PC-3 (cell line): ENCODE measurements around the gene PLCB2. TPM values are rescaled to one million over a fixed set of nuclear protein-coding genes. Genes with fewer than 3 reads are reported as not detected.
A peak's percentile ranks its signal among the peaks of the same experiment; 100 is the strongest.

Source experiments
- ATAC-seq: fragments of 200-7000 bp; cut with Tn5 transposase; 2 replicates; pipeline ENCODE4 v1.9.1; 2020; ENCODE audit warnings: mild to moderate bottlenecking, moderate library complexity
- BruUV-seq: library from RNA; stranded (reverse); fragments of 400-500 nt; replicated peaks from 2 replicates; lab custom pipeline; 2021; lab: Mats Ljungman, UMichigan
- CTCF ChIA-PET: fragments of 300-600 bp; sonication (Branson Sonifier 250); formaldehyde crosslinking; loops from one replicate; lab custom pipeline; 2022; ENCODE audit warnings: antibody characterized with exemption; lab: Charles Lee
- POLR2A ChIA-PET: fragments of 300-600 bp; sonication (Branson Sonifier 250); formaldehyde crosslinking; loops from one replicate; lab custom pipeline; 2022; ENCODE audit warnings: antibody characterized with exemption; ENCODE audit not compliant: unreplicated experiment; lab: Charles Lee
- DNase-seq: peaks from one replicate; pipeline ENCODE4 v3.0.0-alpha.2; 2015
- H2AFZ ChIP-seq: fragments of 300-600 bp; sonication (generic); 2 replicates; pipeline ENCODE4 v1.6.0; 2016; ENCODE audit warnings: antibody characterized with exemption, low read length
- H3F3A ChIP-seq: fragments of 300-600 bp; sonication (generic); one replicate; pipeline ENCODE4 v1.6.0; 2017; ENCODE audit warnings: antibody characterized with exemption, low read length, control low read depth, mild to moderate bottlenecking; ENCODE audit not compliant: unreplicated experiment
- H3K27ac ChIP-seq: fragments of 300-600 bp; sonication (generic); 2 replicates; pipeline ENCODE4 v1.5.1; 2016; ENCODE audit warnings: mild to moderate bottlenecking, low read length
- H3K27me3 ChIP-seq: fragments of 300-600 bp; sonication (generic); 2 replicates; pipeline ENCODE4 v1.6.1; 2016; ENCODE audit warnings: low read length, mixed read lengths
- H3K36me3 ChIP-seq: fragments of 300-600 bp; sonication (generic); 2 replicates; pipeline ENCODE4 v1.6.1; 2016; ENCODE audit warnings: low read depth, mixed run types, low read length, mixed read lengths
- H3K4me1 ChIP-seq: fragments of 300-600 bp; sonication (generic); 2 replicates; pipeline ENCODE4 v1.5.1; 2016; ENCODE audit warnings: low read length; ENCODE audit not compliant: insufficient read depth
- H3K4me2 ChIP-seq: fragments of 300-600 bp; sonication (generic); 2 replicates; pipeline ENCODE4 v1.6.0; 2016; ENCODE audit warnings: low read length
- H3K4me3 ChIP-seq: fragments of 300-600 bp; sonication (generic); 2 replicates; pipeline ENCODE4 v1.5.1; 2016; ENCODE audit warnings: mild to moderate bottlenecking, low read length, mixed read lengths
- H3K79me2 ChIP-seq: fragments of 300-600 bp; sonication (generic); 2 replicates; pipeline ENCODE4 v1.6.1; 2017; ENCODE audit warnings: low read length, mixed read lengths
- H3K9ac ChIP-seq: fragments of 300-600 bp; sonication (generic); 2 replicates; pipeline ENCODE4 v1.6.0; 2016; ENCODE audit warnings: mild to moderate bottlenecking, low read length
- H3K9me2 ChIP-seq: fragments of 300-600 bp; sonication (generic); replicated peaks from 2 replicates; pipeline ENCODE4 v1.6.1; 2016; ENCODE audit warnings: mixed run types, low read length, mixed read lengths
- H3K9me3 ChIP-seq: fragments of 300-600 bp; sonication (generic); 2 replicates; pipeline ENCODE4 v1.6.1; 2016; ENCODE audit warnings: low read length, mixed read lengths
- H4K20me1 ChIP-seq: fragments of 300-600 bp; sonication (generic); 2 replicates; pipeline ENCODE4 v1.6.1; 2016; ENCODE audit warnings: low read length, mixed read lengths
- CTCF ChIP-seq: fragments of 300-600 bp; sonication (generic); conservative IDR thresholded peaks from 2 replicates; pipeline ENCODE4 v1.5.1; 2017; ENCODE audit warnings: antibody characterized with exemption, low read depth, mild to moderate bottlenecking, low read length
- EZH2 ChIP-seq: fragments of 300-600 bp; sonication (generic); IDR thresholded peaks from one replicate; pipeline ENCODE4 v1.6.1; 2017; ENCODE audit warnings: antibody characterized with exemption, mild to moderate bottlenecking, low read length; ENCODE audit not compliant: unreplicated experiment
- EZH2phosphoT487 ChIP-seq: fragments of 300-600 bp; sonication (generic); IDR thresholded peaks from 2 replicates; pipeline ENCODE4 v1.6.1; 2018; ENCODE audit warnings: mild to moderate bottlenecking, antibody characterized with exemption, low read length, borderline replicate concordance
- intact Hi-C: fragments of 100-400 bp; cut with micrococcal nuclease; formaldehyde crosslinking; loops from 2 replicates; pipeline ENCODE4 v1.9.0; 2023
- total RNA-seq: library from RNA; depleted of rRNA; stranded (reverse); fragments of >200 nt; gene quantifications from 2 replicates; pipeline ENCODE4 v1.2.3, GENCODE V29; 2014

Gene PLCB2
- total RNA-seq, 1 experiment from 2014 or later = 3.2 TPM

- DNase-seq = peak; percentile 76
- no peak for TF ChIP-seq EZH2phosphoT487
- TF ChIP-seq CTCF = no peak
- Histone ChIP-seq H3F3A (peaks cover 6% of the 10 kb centered on the region), H3K9me3 (no peaks in the 10 kb centered on the region), H2AFZ (peak overlapping the region; percentile 53), H3K4me3 (no peak overlapping the region), H3K27ac (peak overlapping the region; percentile 49), H3K27me3 (no peaks in the 10 kb centered on the region), H3K79me2 (peaks cover 15% of the 10 kb centered on the region), H3K4me1 (peaks cover 51% of the 10 kb centered on the region), H3K9ac (no peak overlapping the region), H3K9me2 (no peaks in the 10 kb centered on the region), H3K36me3 (no peaks in the 10 kb centered on the region), H3K4me2 (peak overlapping the region; percentile 60), H4K20me1 (no peaks in the 10 kb centered on the region)
- no TSS peak for BruUV-seq
- ATAC-seq = peak; percentile 70
- CTCF ChIA-PET = interaction anchor here (0.6 to 0.9 kb wide), 3 partner anchors 10 to 25 kb away, joined by 3 read pairs; partner anchors contain the start of gene PAK6
- POLR2A ChIA-PET = interaction anchor here (0.5 to 0.9 kb wide), 3 partner anchors 10 to 69 kb away, joined by 3 to 23 read pairs (median 7); partner anchors contain the start of gene PAK6
- intact Hi-C loops = no loop called here
Measured at GRCh38 chr15:40249477-40250303, 58.0 kb downstream of the PLCB2 start.

- BruUV-seq = no TSS peak
- H2AFZ ChIP-seq = no peak overlapping the region
- TF ChIP-seq EZH2 = no peak
- no peak for TF ChIP-seq CTCF
- TF ChIP-seq EZH2phosphoT487 = no peak
- ATAC-seq (no peak), DNase-seq (no peak)
- H3K79me2 ChIP-seq = no peaks in the 10 kb centered on the region; the same call in 1 of the 2 replicates
- H3K27me3 ChIP-seq = no peaks in the 10 kb centered on the region
- peaks cover 43% of the 10 kb centered on the region for H3K4me1 ChIP-seq
- ChIA-PET POLR2A (no interaction called here), CTCF (no interaction called here)
- no peaks in the 10 kb centered on the region for H3K36me3 ChIP-seq
- H3K9me3 ChIP-seq = no peaks in the 10 kb centered on the region
- no peak overlapping the region for H3K27ac ChIP-seq
- no peak overlapping the region for H3K4me2 ChIP-seq
- H3F3A ChIP-seq = peaks cover 6% of the 10 kb centered on the region
- intact Hi-C loops = no loop called here
- no peaks in the 10 kb centered on the region for H3K9me2 ChIP-seq
- H3K4me3 ChIP-seq = no peak overlapping the region
- no peak overlapping the region for H3K9ac ChIP-seq
- H4K20me1 ChIP-seq = no peaks in the 10 kb centered on the region
Measured at GRCh38 chr15:40248006-40248783, 59.5 kb downstream of the PLCB2 start.
